Kidney epithelial cell (primary cell): ENCODE data around the gene OR9Q1. TPM values are rescaled to one million over a fixed set of nuclear protein-coding genes. Genes with fewer than 3 reads are reported as not detected.
"Not testable (repeated sequence)": the region's sequence is repeated elsewhere in the genome, so short reads cannot be mapped to it uniquely, and the experiment has no call there.

Source experiments
- DNase-seq: peaks from one replicate; pipeline ENCODE4 v3.0.0-alpha.2; 2010; ENCODE audit warnings: low read depth
- H3K27me3 ChIP-seq: 2 replicates; pipeline ENCODE4 v1.6.0; 2011; ENCODE audit warnings: low read length; ENCODE audit not compliant: control insufficient read depth, insufficient read depth
- H3K36me3 ChIP-seq: 2 replicates; pipeline ENCODE4 v1.5.1; 2011; ENCODE audit warnings: low read length; ENCODE audit not compliant: control insufficient read depth, insufficient read depth
- H3K4me3 ChIP-seq: 2 replicates; pipeline ENCODE4 v1.5.1; 2011; ENCODE audit warnings: low read depth, mild to moderate bottlenecking, control low read depth, low read length
- total RNA-seq: library from RNA; depleted of rRNA; stranded (reverse); fragments of >200 nt; gene quantifications from 2 replicates; pipeline ENCODE4 v1.2.3, GENCODE V29; 2015
- TF ChIP-seq, protein P1 (sequence below): IDR thresholded peaks from 2 replicates; pipeline ENCODE4 v1.5.1; 2011; ENCODE audit warnings: mild to moderate bottlenecking, moderate library complexity, low read length, control low read depth, inconsistent platforms; ENCODE audit not compliant: insufficient read depth, poor library complexity, severe bottlenecking

Gene OR9Q1
- total RNA-seq, 1 donor from 2014 or later, result not detected

DNA sequence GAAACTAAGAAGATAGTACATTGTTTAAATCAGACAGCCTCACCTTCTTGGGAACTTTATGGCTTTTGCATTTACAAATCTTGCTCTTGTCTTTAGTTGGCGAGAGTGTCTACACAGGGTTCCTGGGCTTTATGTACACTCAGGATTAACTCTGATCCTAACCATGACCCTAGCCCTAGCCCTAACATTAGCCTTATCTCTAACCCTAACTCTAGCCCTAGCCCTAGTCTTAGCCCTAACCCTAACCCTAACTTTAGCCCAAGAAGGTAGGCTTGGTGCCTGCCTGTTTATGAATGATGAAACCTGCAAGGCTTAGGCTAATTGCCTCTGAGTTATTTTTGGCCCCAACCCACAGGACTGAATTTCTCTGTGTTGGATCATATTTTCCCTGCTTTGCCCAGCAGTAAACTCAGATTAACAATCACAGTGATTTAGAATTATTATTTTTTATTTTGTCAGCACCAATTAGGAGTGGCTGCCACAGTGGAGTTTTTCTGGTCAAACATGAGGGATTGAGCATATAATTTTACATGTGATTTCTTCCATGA, 44.1 kb upstream of the OR9Q1 start:
- Histone ChIP-seq H3K36me3 (no peaks in the 10 kb centered on the region), H3K27me3 (no peaks in the 10 kb centered on the region), H3K4me3 (no peak overlapping the region)
- TF ChIP-seq, protein P1, sequence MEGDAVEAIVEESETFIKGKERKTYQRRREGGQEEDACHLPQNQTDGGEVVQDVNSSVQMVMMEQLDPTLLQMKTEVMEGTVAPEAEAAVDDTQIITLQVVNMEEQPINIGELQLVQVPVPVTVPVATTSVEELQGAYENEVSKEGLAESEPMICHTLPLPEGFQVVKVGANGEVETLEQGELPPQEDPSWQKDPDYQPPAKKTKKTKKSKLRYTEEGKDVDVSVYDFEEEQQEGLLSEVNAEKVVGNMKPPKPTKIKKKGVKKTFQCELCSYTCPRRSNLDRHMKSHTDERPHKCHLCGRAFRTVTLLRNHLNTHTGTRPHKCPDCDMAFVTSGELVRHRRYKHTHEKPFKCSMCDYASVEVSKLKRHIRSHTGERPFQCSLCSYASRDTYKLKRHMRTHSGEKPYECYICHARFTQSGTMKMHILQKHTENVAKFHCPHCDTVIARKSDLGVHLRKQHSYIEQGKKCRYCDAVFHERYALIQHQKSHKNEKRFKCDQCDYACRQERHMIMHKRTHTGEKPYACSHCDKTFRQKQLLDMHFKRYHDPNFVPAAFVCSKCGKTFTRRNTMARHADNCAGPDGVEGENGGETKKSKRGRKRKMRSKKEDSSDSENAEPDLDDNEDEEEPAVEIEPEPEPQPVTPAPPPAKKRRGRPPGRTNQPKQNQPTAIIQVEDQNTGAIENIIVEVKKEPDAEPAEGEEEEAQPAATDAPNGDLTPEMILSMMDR, result no peak
- no peak for DNase-seq

DNA sequence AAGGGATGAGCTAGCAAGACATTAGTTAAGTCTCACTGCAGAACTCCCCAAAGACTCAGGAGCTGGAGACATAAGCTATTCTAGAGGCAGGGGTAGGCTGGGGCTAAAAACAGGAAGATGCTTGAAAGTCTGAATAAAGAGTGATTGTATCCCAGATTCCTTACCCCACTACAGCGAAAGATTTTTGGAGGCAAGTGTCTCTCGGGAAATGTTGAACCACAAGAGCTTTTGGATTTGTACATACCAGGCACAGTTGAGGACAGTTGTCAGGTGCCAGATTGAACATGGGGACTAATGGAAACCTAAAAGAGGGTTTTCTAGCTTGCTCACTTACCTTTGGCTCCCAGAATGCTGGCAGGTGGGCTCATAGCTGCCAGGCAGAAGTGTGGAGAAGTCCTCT, 43.5 kb upstream of the OR9Q1 start:
- DNase-seq, result no peak
- Histone ChIP-seq H3K4me3 (no peak overlapping the region), H3K36me3 (no peaks in the 10 kb centered on the region), H3K27me3 (no peaks in the 10 kb centered on the region)
- TF ChIP-seq, protein P1, result no peak

DNA sequence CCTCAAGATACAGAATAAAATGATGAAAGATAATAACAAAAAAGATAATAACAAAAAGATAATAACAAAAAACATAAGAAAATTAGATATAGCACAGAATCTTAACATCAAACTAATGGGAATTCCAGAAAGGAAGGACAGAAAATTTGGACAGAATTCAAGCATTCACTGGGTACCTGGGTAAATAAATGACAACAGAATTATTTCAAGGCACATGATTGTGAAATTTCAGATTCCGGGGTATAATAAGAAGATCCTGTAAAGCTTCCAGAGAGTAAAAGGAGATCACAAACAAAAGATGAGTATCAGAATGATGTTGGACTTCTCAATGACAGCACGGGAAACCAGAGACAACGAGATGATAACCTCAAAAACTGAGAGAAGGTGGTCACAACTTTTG, 42.1 kb upstream of the OR9Q1 start:
- Histone ChIP-seq H3K27me3 (no peaks in the 10 kb centered on the region), H3K36me3 (no peaks in the 10 kb centered on the region), H3K4me3 (no peak overlapping the region)
- no peak for DNase-seq
- TF ChIP-seq, protein P1, result no peak

DNA sequence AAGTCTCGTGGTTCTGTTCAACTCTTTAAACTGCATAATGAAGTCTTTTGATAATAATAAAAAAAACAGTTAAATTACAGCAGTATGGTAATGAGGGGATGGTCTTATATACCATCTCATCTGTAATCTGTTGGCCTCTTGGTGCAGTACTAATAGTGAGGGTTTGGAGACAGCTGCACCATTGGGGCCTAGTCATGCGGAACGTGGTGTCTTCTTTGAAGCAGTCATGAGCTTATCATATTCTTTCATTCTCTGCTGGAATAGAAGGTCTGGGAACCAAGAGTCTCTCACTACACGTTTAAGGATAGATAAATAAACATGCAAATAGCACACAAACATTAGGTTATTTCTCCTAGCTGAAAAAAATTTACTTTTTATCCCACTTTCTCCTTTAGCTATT, 40.9 kb upstream of the OR9Q1 start:
- H3K4me3 ChIP-seq, result no peak overlapping the region
- H3K27me3 ChIP-seq, result no peaks in the 10 kb centered on the region
- H3K36me3 ChIP-seq, result no peaks in the 10 kb centered on the region
- TF ChIP-seq, protein P1, result no peak
- no peak for DNase-seq

DNA sequence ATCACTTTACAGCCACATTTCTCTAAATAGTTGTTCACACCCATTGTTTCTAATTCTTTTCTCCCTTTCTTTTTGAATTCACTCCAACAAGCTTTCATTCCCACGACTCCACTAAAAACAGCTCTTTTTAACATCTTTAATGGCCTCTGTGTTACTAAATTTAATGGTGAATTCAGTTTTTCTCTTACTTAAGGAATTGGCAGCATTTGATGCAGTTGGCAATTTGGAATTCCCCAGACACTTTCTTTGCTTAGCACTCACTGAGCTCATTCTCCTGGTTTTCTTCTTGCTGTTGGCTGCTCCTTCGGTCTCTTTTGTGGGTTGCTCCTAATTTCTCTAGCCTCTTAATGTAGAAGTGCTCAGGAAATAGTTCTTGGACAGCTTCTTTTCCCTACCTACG, 40.5 kb upstream of the OR9Q1 start:
- TF ChIP-seq, protein P1, result no peak
- DNase-seq, result no peak
- no peak overlapping the region for H3K4me3 ChIP-seq
- H3K27me3 ChIP-seq, result no peaks in the 10 kb centered on the region
- H3K36me3 ChIP-seq, result no peaks in the 10 kb centered on the region

DNA sequence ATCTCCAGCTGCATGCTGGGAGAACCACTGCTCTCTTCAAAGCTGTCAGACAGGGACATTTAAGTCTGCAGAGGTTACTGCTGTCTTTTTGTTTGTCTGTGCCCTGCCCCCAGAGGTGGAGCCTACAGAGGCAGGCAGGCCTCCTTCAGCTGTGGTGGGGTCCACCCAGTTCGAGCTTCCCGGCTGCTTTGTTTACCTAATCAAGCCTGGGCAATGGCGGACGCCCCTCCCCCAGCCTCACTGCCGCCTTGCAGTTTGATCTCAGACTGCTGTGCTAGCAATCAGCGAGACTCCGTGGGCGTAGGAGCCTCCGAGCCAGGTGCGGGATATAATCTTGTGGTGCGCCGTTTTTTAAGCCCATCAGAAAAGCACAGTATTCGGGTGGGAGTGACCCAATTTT, 24.2 kb upstream of the OR9Q1 start:
- H3K27me3 ChIP-seq, DNase-seq, H3K36me3 ChIP-seq, H3K4me3 ChIP-seq: not testable (repeated sequence)

DNA sequence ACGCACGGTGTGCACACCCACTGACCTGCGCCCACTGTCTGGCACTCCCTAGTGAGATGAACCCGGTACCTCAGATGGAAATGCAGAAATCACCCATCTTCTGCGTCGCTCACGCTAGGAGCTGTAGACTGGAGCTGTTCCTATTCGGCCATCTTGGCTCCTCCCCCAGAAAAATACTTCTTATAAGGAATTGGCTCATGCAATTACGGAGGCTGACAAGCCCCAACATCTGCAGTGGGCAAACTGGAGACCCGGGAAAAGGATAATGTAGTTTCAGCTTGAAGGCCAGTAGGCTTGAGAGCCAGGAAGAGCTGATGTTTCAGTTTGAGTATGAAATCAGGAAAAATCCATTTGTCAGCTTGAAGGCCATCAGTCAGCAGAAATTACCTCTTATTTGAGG, 23.7 kb upstream of the OR9Q1 start:
- H3K36me3 ChIP-seq, DNase-seq, H3K27me3 ChIP-seq, H3K4me3 ChIP-seq: not testable (repeated sequence)
